B cell (primary cell): Measurements from ENCODE around the gene MGAT4C. TPM values are rescaled to one million over a fixed set of nuclear protein-coding genes. Genes with fewer than 3 reads are reported as not detected.

Source experiments
- ATAC-seq: fragments of 200-7000 bp; cut with Tn5 transposase; one replicate; pipeline ENCODE4 v1.10.0; 2021; ENCODE audit warnings: low read depth, mild to moderate bottlenecking, moderate number of reproducible peaks, moderate library complexity
- CTCF ChIA-PET: fragments of 350-600 bp; sonication (Branson Sonifier 250); formaldehyde crosslinking; loops from one replicate; lab custom pipeline; 2021; ENCODE audit warnings: antibody characterized with exemption, inconsistent platforms; lab: Charles Lee
- POLR2A ChIA-PET: fragments of 350-600 bp; sonication (Branson Sonifier 250); formaldehyde crosslinking; loops from one replicate; lab custom pipeline; 2021; ENCODE audit warnings: antibody characterized with exemption; lab: Charles Lee
- DNase-seq: peaks from one replicate; pipeline ENCODE4 v3.0.0; 2013
- H2AFZ ChIP-seq: 2 replicates; pipeline ENCODE4 v1.6.1; 2012; ENCODE audit warnings: mild to moderate bottlenecking, low read depth, low read length; ENCODE audit not compliant: insufficient read depth, poor library complexity, severe bottlenecking
- H3K27ac ChIP-seq, 2 donors: 1 replicate in 1 of 2; 2 replicates in 1 of 2; pipeline ENCODE4 v1.5.1; 2012 to 2013; ENCODE audit warnings: low read length in 2 of 2, mild to moderate bottlenecking in 2 of 2, moderate library complexity in 1 of 2
- H3K27me3 ChIP-seq, 4 experiments: fragments of 200-600 bp in 1 of 4; sonication (generic) in 1 of 4; replicated peaks in 1 of 4; 1 replicate in 2 of 4; 2 replicates in 2 of 4; pipeline versions ENCODE4 v1.6.1 to v1.7.0; 2013 to 2016; ENCODE audit warnings: low read length in 3 of 4, mild to moderate bottlenecking in 2 of 4, mixed read lengths in 1 of 4, moderate library complexity in 1 of 4; ENCODE audit not compliant: insufficient read depth in 4 of 4, control insufficient read depth in 3 of 4; ENCODE audit errors: control extremely low read depth in 1 of 4
- H3K36me3 ChIP-seq, 2 experiments: replicated peaks in 1 of 2; 1 replicate in 1 of 2; 2 replicates in 1 of 2; pipeline versions ENCODE4 v1.6.1 to v1.7.1; 2013; ENCODE audit warnings: low read length in 1 of 2; ENCODE audit not compliant: insufficient read depth in 2 of 2, control insufficient read depth in 1 of 2; ENCODE audit errors: control extremely low read depth in 1 of 2, extremely low read depth in 1 of 2
- H3K4me1 ChIP-seq, 2 donors: fragments of 200-600 bp in 1 of 2; sonication (generic) in 1 of 2; 1 replicate in 1 of 2; 2 replicates in 1 of 2; pipeline versions ENCODE4 v1.5.1 to v1.6.1; 2013 to 2017; ENCODE audit warnings: low read length in 2 of 2; ENCODE audit not compliant: control insufficient read depth in 2 of 2, insufficient read depth in 2 of 2
- H3K4me2 ChIP-seq: replicated peaks from 2 replicates; pipeline ENCODE3; 2012; ENCODE audit warnings: mild to moderate bottlenecking, low read depth, low read length; ENCODE audit not compliant: poor library complexity, severe bottlenecking
- H3K4me3 ChIP-seq, 5 experiments: fragments of 200-600 bp in 1 of 5; sonication (generic) in 1 of 5; 1 replicate in 3 of 5; 2 replicates in 2 of 5; pipeline versions ENCODE4 v1.5.1 to v1.7.0; 2011 to 2016; ENCODE audit warnings: low read length in 4 of 5, mild to moderate bottlenecking in 4 of 5, low read depth in 2 of 5, control low read depth in 1 of 5, moderate library complexity in 1 of 5; ENCODE audit not compliant: insufficient read depth in 1 of 5; ENCODE audit errors: control extremely low read depth in 1 of 5, extremely low read depth in 1 of 5
- H3K79me2 ChIP-seq: fragments of 200-600 bp; sonication (generic); one replicate; pipeline ENCODE4 v1.6.0; 2016; ENCODE audit warnings: low read length; ENCODE audit not compliant: control insufficient read depth, insufficient read depth
- H3K9ac ChIP-seq: fragments of 200-600 bp; sonication (generic); 2 replicates; pipeline ENCODE4 v1.6.1; 2017; ENCODE audit warnings: mild to moderate bottlenecking, low read length, moderate library complexity
- H3K9me3 ChIP-seq, 3 donors: one replicate each; pipeline versions ENCODE4 v1.6.1 to v1.7.1; 2013; ENCODE audit warnings: low read length in 2 of 3; ENCODE audit not compliant: control insufficient read depth in 2 of 3, insufficient read depth in 1 of 3; ENCODE audit errors: control extremely low read depth in 1 of 3
- H4K20me1 ChIP-seq: 2 replicates; pipeline ENCODE4 v1.6.0; 2012; ENCODE audit warnings: mild to moderate bottlenecking, low read length; ENCODE audit not compliant: insufficient read depth, control insufficient read depth, poor library complexity, severe bottlenecking
- H3K27ac Mint-ChIP-seq: one replicate; pipeline ENCODE4 v1.8.0; 2021; ENCODE audit warnings: mixed read lengths
- H3K27me3 Mint-ChIP-seq: one replicate; pipeline ENCODE4 v1.8.0; 2021; ENCODE audit warnings: mixed read lengths
- H3K4me1 Mint-ChIP-seq: one replicate; pipeline ENCODE4 v1.8.0; 2021; ENCODE audit warnings: mixed read lengths
- H3K4me3 Mint-ChIP-seq: one replicate; pipeline ENCODE4 v1.8.0; 2021; ENCODE audit warnings: mixed read lengths
- H3K9me3 Mint-ChIP-seq: one replicate; pipeline ENCODE4 v1.8.0; 2022; ENCODE audit warnings: mixed read lengths; ENCODE audit not compliant: insufficient read depth
- EZH2 ChIP-seq: IDR thresholded peaks from 2 replicates; pipeline ENCODE4 v1.6.1; 2012; ENCODE audit warnings: borderline replicate concordance, low read depth, mild to moderate bottlenecking, moderate library complexity, low read length; ENCODE audit not compliant: insufficient read depth, poor library complexity, severe bottlenecking
- WGBS: methylation state at CpG from one replicate; pipeline ENCODE4 v1.1.5; 2013; ENCODE audit warnings: missing lambda C conversion rate; ENCODE audit not compliant: insufficient coverage; 5-methylcytosine and 5-hydroxymethylcytosine counted together
- intact Hi-C: fragments of 100-400 bp; cut with micrococcal nuclease; formaldehyde crosslinking; loops from one replicate; pipeline ENCODE4 v1.10.0; 2022
- polyA plus RNA-seq: library from polyadenylated mRNA; depleted of rRNA; stranded (reverse); fragments of >200 nt; gene quantifications from 2 replicates; pipeline ENCODE4 v1.2.3, GENCODE V29; 2012
- total RNA-seq, 2 donors: library from RNA; stranded (reverse); fragments of 120-200 nt in 1 of 2; gene quantifications; 1 replicate in 1 of 2; 2 replicates in 1 of 2; pipeline versions ENCODE4 v1.2.3 to v1.2.4, GENCODE V29; 2013 to 2022
- TF ChIP-seq, protein P1 (sequence below): fragments of 200-600 bp; IDR thresholded peaks from one replicate; pipeline ENCODE4 v1.8.0; 2022; ENCODE audit warnings: antibody characterized with exemption, mild to moderate bottlenecking

Gene MGAT4C
- total and polyA plus RNA-seq, 2 donors (not counting 1 experiment from before 2014, with no cell fraction given): not detected

DNA sequence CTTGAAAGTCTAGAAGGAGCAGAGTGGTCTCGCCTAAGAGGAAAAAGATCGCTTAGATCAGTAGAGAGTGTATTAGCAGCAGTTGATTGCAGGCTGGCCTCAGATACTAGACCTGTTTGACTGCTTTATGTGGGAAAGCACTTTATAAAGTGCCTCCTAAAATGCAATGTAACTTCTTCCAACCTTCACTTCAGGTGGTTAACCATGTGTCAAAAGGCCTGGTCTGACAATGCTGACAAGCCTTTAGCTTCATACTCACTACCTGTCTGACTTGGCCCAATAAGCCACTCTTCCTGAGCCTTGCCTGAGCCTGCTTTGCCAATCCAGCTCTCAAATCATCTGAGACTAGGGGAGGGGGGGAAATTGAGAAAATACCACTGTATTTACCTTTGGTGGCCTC is 14.6 kb downstream of the MGAT4C start:
- Histone ChIP-seq H3K79me2 (no peaks in the 10 kb centered on the region), H3K9ac (no peak overlapping the region), H3K27ac (no peak overlapping the region), H3K9me3 (no peaks in the 10 kb centered on the region), H2AFZ (no peak overlapping the region), H3K4me3 (no peak overlapping the region), H3K4me2 (no peak overlapping the region), H3K27me3 (no peaks in the 10 kb centered on the region), H4K20me1 (no peaks in the 10 kb centered on the region), H3K36me3 (no peaks in the 10 kb centered on the region), H3K4me1 (no peaks in the 10 kb centered on the region)
- CTCF ChIA-PET: no interaction called here
- Mint-ChIP-seq H3K27ac (no peak overlapping the region), H3K27me3 (no peaks in the 10 kb centered on the region), H3K4me3 (no peak overlapping the region), H3K9me3 (peaks cover 3% of the 10 kb centered on the region), H3K4me1 (no peaks in the 10 kb centered on the region)
- WGBS: 100% methylated on average over 2 of the region's 2 CpGs
- TF ChIP-seq EZH2: no peak
- POLR2A ChIA-PET: no interaction called here
- ATAC-seq: no peak
- intact Hi-C loops: no loop called here
- DNase-seq: no peak

DNA sequence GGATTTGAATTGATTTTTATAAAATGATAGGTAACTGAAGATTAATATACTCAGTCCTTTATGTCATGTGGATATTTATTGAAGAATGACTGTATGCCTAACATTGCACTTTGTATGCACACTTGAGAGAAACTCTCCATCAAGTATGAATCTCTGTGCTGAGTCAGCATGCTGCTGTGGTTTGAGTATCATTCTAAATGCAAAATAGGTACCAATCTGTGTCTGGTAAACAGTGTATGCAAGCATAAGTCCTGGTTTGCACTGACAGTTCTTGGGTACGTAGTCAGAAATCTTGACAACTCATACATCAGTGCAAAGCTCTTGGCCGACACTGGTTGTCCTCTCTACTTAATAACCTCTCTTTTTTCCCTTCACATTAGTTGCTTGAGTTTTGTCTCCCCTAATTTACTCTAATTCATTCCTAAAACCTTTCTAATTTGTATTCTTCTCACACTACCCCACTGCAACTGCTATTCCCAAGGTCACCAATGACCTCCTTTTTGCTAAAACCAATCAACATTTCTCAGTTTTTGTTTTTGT is 21.8 kb downstream of the MGAT4C start:
- intact Hi-C loops: no loop called here
- ChIA-PET POLR2A (no interaction called here), CTCF (no interaction called here)
- Histone ChIP-seq H3K27me3 (no peaks in the 10 kb centered on the region), H3K79me2 (no peaks in the 10 kb centered on the region), H3K27ac (no peak overlapping the region), H3K4me2 (no peak overlapping the region), H3K4me3 (no peak overlapping the region), H3K9ac (no peak overlapping the region), H3K9me3 (no peaks in the 10 kb centered on the region), H3K36me3 (no peaks in the 10 kb centered on the region), H3K4me1 (no peaks in the 10 kb centered on the region), H4K20me1 (no peaks in the 10 kb centered on the region), H2AFZ (no peak overlapping the region)
- H3K27me3 Mint-ChIP-seq: no peaks in the 10 kb centered on the region
- H3K27ac Mint-ChIP-seq: no peak overlapping the region
- H3K9me3 Mint-ChIP-seq: no peaks in the 10 kb centered on the region
- TF ChIP-seq, protein P1, sequence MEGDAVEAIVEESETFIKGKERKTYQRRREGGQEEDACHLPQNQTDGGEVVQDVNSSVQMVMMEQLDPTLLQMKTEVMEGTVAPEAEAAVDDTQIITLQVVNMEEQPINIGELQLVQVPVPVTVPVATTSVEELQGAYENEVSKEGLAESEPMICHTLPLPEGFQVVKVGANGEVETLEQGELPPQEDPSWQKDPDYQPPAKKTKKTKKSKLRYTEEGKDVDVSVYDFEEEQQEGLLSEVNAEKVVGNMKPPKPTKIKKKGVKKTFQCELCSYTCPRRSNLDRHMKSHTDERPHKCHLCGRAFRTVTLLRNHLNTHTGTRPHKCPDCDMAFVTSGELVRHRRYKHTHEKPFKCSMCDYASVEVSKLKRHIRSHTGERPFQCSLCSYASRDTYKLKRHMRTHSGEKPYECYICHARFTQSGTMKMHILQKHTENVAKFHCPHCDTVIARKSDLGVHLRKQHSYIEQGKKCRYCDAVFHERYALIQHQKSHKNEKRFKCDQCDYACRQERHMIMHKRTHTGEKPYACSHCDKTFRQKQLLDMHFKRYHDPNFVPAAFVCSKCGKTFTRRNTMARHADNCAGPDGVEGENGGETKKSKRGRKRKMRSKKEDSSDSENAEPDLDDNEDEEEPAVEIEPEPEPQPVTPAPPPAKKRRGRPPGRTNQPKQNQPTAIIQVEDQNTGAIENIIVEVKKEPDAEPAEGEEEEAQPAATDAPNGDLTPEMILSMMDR: no peak
- no peak for TF ChIP-seq EZH2
- no peak overlapping the region for H3K4me3 Mint-ChIP-seq
- DNase-seq: no peak
- 100% methylated on average over 1 of the region's 2 CpGs for WGBS
- ATAC-seq: no peak
- no peaks in the 10 kb centered on the region for H3K4me1 Mint-ChIP-seq
